H1 (cell line): Measurements from ENCODE around the gene MYCBPAP. TPM values are rescaled to one million over a fixed set of nuclear protein-coding genes. Genes with fewer than 3 reads are reported as not detected.

Experiments
- ASH2L ChIP-seq: fragments of 200-600, 300-600 bp; sonication (generic); IDR thresholded peaks from one replicate; pipeline ENCODE4 v1.7.1; 2017; ENCODE audit warnings: low read length
- ATF3 ChIP-seq: IDR thresholded peaks from 2 replicates; pipeline ENCODE4 v1.6.1; 2011; ENCODE audit warnings: low read depth, mild to moderate bottlenecking, low read length; ENCODE audit not compliant: insufficient read depth
- CBX5 ChIP-seq: fragments of 300-800, 300-1000 bp; sonication (generic); IDR thresholded peaks from 2 replicates; pipeline ENCODE4 v1.7.1; 2016; ENCODE audit warnings: antibody characterized with exemption, low read length, low read depth
- E2F6 ChIP-seq: IDR thresholded peaks from 2 replicates; pipeline ENCODE4 v1.6.1; 2012; ENCODE audit warnings: inconsistent platforms
- EGR1 ChIP-seq: IDR thresholded peaks from 2 replicates; pipeline ENCODE4 v1.6.1; 2011; ENCODE audit warnings: low read depth, low read length, borderline replicate concordance
- KDM1A ChIP-seq: fragments of 200-600, 300-600 bp; sonication (generic); IDR thresholded peaks from 2 replicates; pipeline ENCODE4 v1.7.1; 2016; ENCODE audit warnings: mild to moderate bottlenecking, low read length, borderline replicate concordance
- PHF8 ChIP-seq: fragments of 200-600 bp; sonication (generic); conservative IDR thresholded peaks from 2 replicates; pipeline ENCODE4 v1.7.1; 2012; ENCODE audit warnings: low read depth, mild to moderate bottlenecking, inconsistent platforms, low read length, moderate library complexity
- RAD21 ChIP-seq, 2 experiments: IDR thresholded peaks in 1 of 2; conservative IDR thresholded peaks in 1 of 2; 2 replicates each; pipeline ENCODE4 v1.6.1; 2011; ENCODE audit warnings: low read depth in 2 of 2, low read length in 2 of 2, improper control_type of control experiment in 1 of 2, inconsistent platforms in 1 of 2, mild to moderate bottlenecking in 1 of 2, moderate library complexity in 1 of 2
- SIN3A ChIP-seq, 2 experiments: IDR thresholded peaks in 1 of 2; conservative IDR thresholded peaks in 1 of 2; 2 replicates each; pipeline ENCODE4 v1.6.1; 2011 to 2012; ENCODE audit warnings: low read length in 2 of 2, improper control_type of control experiment in 1 of 2, low read depth in 1 of 2, mild to moderate bottlenecking in 1 of 2
- SUZ12 ChIP-seq: fragments of 200-600 bp; sonication (generic); IDR thresholded peaks from 2 replicates; pipeline ENCODE4 v1.6.1; 2012; ENCODE audit warnings: mild to moderate bottlenecking, inconsistent platforms, low read length, moderate library complexity, mixed read lengths
- polyA plus RNA-seq, 7 experiments: library from polyadenylated mRNA; depleted of rRNA in 3 of 7; stranded (reverse) in 5 of 7; unstranded in 2 of 7; fragments of >200 nt in 5 of 7; fragments of 200-250 nt in 2 of 7; gene quantifications; 1 replicate in 5 of 7; 2 replicates in 1 of 7; 4 replicates in 1 of 7; pipeline versions ENCODE4 v1.2.1 to v1.2.3, GENCODE V29; 2011 to 2013; ENCODE audit warnings: missing spikeins in 2 of 7, mixed read lengths in 2 of 7
- total RNA-seq: library from RNA; stranded (reverse); fragmentation: NEBNext Ultra II Directional; extraction: Animal tissue kit (Norgen Biotek cat#: 25700); gene quantifications from 2 replicates; pipeline ENCODE4 v1.2.1, GENCODE V29; 2021
- TF ChIP-seq, protein P1 (sequence below), 3 experiments: IDR thresholded peaks; 1 replicate in 2 of 3; 2 replicates in 1 of 3; pipeline versions ENCODE4 v1.5.1 to v1.6.1; 2011; ENCODE audit warnings: low read length in 3 of 3, mild to moderate bottlenecking in 3 of 3, inconsistent platforms in 2 of 3, low read depth in 1 of 3, moderate library complexity in 1 of 3; ENCODE audit not compliant: insufficient read depth in 1 of 3; ENCODE audit errors: control extremely low read depth in 1 of 3

The MYCBPAP gene
- total and polyA plus RNA-seq, 2 of the 8 experiments (the other 6 are each of a cell fraction or from before 2014, with no cell fraction given): 0.89 to 3.3 TPM

GRCh38 chr17:50541716-50542688, 33.8 kb downstream of the MYCBPAP start (continued):
- TF ChIP-seq ASH2L: peak; percentile 52
- TF ChIP-seq EGR1: peak; percentile 97
- TF ChIP-seq E2F6: peak; percentile 56; the same call in 1 of the 2 replicates
- no peak for TF ChIP-seq KDM1A
- peak in 1 of 2 experiments; percentile 44; a peak in 1 of 4 replicates for TF ChIP-seq SIN3A (conservative IDR thresholded peaks at IDR 0.05 in 1 of 2, IDR thresholded peaks at IDR 0.05 in 1 of 2; ENCODE audit: low read depth in 1 of 2, low read length in 2 of 2)
- TF ChIP-seq ATF3: no peak
- TF ChIP-seq CBX5: no peak
- no peak; a peak in 1 of 4 replicates for TF ChIP-seq RAD21 (IDR thresholded peaks at IDR 0.05 in 1 of 2, conservative IDR thresholded peaks at IDR 0.05 in 1 of 2; ENCODE audit: low read depth in 2 of 2, low read length in 2 of 2)
- TF ChIP-seq, protein P1, sequence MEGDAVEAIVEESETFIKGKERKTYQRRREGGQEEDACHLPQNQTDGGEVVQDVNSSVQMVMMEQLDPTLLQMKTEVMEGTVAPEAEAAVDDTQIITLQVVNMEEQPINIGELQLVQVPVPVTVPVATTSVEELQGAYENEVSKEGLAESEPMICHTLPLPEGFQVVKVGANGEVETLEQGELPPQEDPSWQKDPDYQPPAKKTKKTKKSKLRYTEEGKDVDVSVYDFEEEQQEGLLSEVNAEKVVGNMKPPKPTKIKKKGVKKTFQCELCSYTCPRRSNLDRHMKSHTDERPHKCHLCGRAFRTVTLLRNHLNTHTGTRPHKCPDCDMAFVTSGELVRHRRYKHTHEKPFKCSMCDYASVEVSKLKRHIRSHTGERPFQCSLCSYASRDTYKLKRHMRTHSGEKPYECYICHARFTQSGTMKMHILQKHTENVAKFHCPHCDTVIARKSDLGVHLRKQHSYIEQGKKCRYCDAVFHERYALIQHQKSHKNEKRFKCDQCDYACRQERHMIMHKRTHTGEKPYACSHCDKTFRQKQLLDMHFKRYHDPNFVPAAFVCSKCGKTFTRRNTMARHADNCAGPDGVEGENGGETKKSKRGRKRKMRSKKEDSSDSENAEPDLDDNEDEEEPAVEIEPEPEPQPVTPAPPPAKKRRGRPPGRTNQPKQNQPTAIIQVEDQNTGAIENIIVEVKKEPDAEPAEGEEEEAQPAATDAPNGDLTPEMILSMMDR (IDR thresholded peaks at IDR 0.05; ENCODE audit: control extremely low read depth in 1 of 3, insufficient read depth in 1 of 3, low read depth in 1 of 3, low read length in 3 of 3): peak in 1 of 3 experiments; percentile 11; a peak in 1 of 4 replicates
- TF ChIP-seq PHF8: 0 out of 2 replicates have a peak, but pooled peaks have one; percentile 39
- peak; percentile 8; the same call in 1 of the 2 replicates for TF ChIP-seq SUZ12
